HepG2 (cell line): ENCODE measurements around the gene RPL22L1. TPM values are rescaled to one million over a fixed set of nuclear protein-coding genes. Genes with fewer than 3 reads are reported as not detected.

Experiments
- CENPX ChIP-seq: sonication (generic); formaldehyde crosslinking; IDR thresholded peaks from 2 replicates; pipeline ENCODE4 v1.9.0; 2021; ENCODE audit warnings: mild to moderate bottlenecking, missing genetic modification reagents, moderate library complexity
- FOSL2 ChIP-seq: sonication (generic); formaldehyde crosslinking; IDR thresholded peaks from 2 replicates; pipeline ENCODE4 v1.4.0; 2020; ENCODE audit warnings: missing genetic modification reagents
- IRF1 ChIP-seq: sonication (generic); formaldehyde crosslinking; IDR thresholded peaks from 2 replicates; pipeline ENCODE4 v1.4.0; 2020; ENCODE audit warnings: low read depth, mild to moderate bottlenecking, missing genetic modification reagents
- KLF11 ChIP-seq: IDR thresholded peaks from 2 replicates; pipeline ENCODE4 v1.6.1; 2016; ENCODE audit warnings: missing compliant biosample characterization
- MEIS2 ChIP-seq: sonication (generic); formaldehyde crosslinking; IDR thresholded peaks from 2 replicates; pipeline ENCODE4 v1.9.0; 2021; ENCODE audit warnings: mild to moderate bottlenecking, missing genetic modification reagents
- RELA ChIP-seq: sonication (generic); formaldehyde crosslinking; IDR thresholded peaks from 2 replicates; pipeline ENCODE4 v1.4.0; 2020; ENCODE audit warnings: missing genetic modification reagents
- RFXAP ChIP-seq: sonication (generic); formaldehyde crosslinking; IDR thresholded peaks from 2 replicates; pipeline ENCODE4 v1.4.0; 2020; ENCODE audit warnings: missing genetic modification reagents, borderline replicate concordance
- RNF2 ChIP-seq: fragments of 450-650 bp; conservative IDR thresholded peaks from 2 replicates; pipeline ENCODE4 v1.6.1; 2016; ENCODE audit warnings: low read depth
- SNRNP70 ChIP-seq: fragments of 200-400 bp; formaldehyde crosslinking; IDR thresholded peaks from 2 replicates; pipeline ENCODE4 v1.6.1; 2017; ENCODE audit warnings: mild to moderate bottlenecking, low read depth, low read length, moderate library complexity
- TFDP2 ChIP-seq: sonication (generic); formaldehyde crosslinking; IDR thresholded peaks from 2 replicates; pipeline ENCODE4 v1.4.0; 2020; ENCODE audit warnings: missing genetic modification reagents
- XRCC5 ChIP-seq: fragments of 200-400 bp; formaldehyde crosslinking; optimal IDR thresholded peaks from 2 replicates; pipeline ENCODE3; 2017; ENCODE audit warnings: mild to moderate bottlenecking, low read length
- ZFP62 ChIP-seq: sonication (generic); formaldehyde crosslinking; IDR thresholded peaks from 2 replicates; pipeline ENCODE4 v1.4.0; 2020; ENCODE audit warnings: missing genetic modification reagents
- ZNF207 ChIP-seq: fragments of 450-650 bp; IDR thresholded peaks from 2 replicates; pipeline ENCODE4 v1.6.1; 2016; ENCODE audit warnings: antibody characterized with exemption, borderline replicate concordance
- ZNF460 ChIP-seq: sonication (generic); formaldehyde crosslinking; IDR thresholded peaks from 2 replicates; pipeline ENCODE4 v1.5.1; 2020; ENCODE audit warnings: missing genetic modification reagents, mild to moderate bottlenecking, borderline replicate concordance
- ZNF503 ChIP-seq: sonication (generic); formaldehyde crosslinking; IDR thresholded peaks from 2 replicates; pipeline ENCODE4 v1.4.0; 2020; ENCODE audit warnings: missing genetic modification reagents
- ZNF543 ChIP-seq: sonication (generic); formaldehyde crosslinking; IDR thresholded peaks from 2 replicates; pipeline ENCODE4 v1.4.0; 2020; ENCODE audit warnings: mild to moderate bottlenecking, missing genetic modification reagents
- ZNF672 ChIP-seq: sonication (generic); formaldehyde crosslinking; IDR thresholded peaks from 2 replicates; pipeline ENCODE4 v1.8.1; 2022; ENCODE audit warnings: missing genetic modification reagents
- ZNF768 ChIP-seq: sonication (generic); formaldehyde crosslinking; IDR thresholded peaks from 2 replicates; pipeline ENCODE4 v1.4.0; 2020; ENCODE audit warnings: missing genetic modification reagents
- ZNF780A ChIP-seq: sonication (generic); formaldehyde crosslinking; IDR thresholded peaks from 2 replicates; pipeline ENCODE4 v1.8.0; 2022; ENCODE audit warnings: mild to moderate bottlenecking, missing genetic modification reagents, moderate library complexity
- ZNF784 ChIP-seq: sonication (generic); formaldehyde crosslinking; IDR thresholded peaks from 2 replicates; pipeline ENCODE4 v1.5.1; 2020; ENCODE audit warnings: missing genetic modification reagents, mild to moderate bottlenecking, borderline replicate concordance
- ZNF788 ChIP-seq: sonication (generic); formaldehyde crosslinking; IDR thresholded peaks from 2 replicates; pipeline ENCODE4 v1.5.0; 2020; ENCODE audit warnings: mild to moderate bottlenecking, missing genetic modification reagents, borderline replicate concordance
- polyA plus RNA-seq, 8 experiments: library from polyadenylated mRNA; depleted of rRNA in 3 of 8; stranded (reverse) in 7 of 8; unstranded in 1 of 8; fragments of >200 nt; fragmentation: Illumina TruSeq in 4 of 8; extraction: Trizol in 4 of 8; gene quantifications; 2 replicates each; pipeline versions ENCODE4 v1.2.1 to v1.2.3, GENCODE V29; 2011 to 2016; ENCODE audit warnings: low read depth in 4 of 8, missing spikeins in 1 of 8, mixed read lengths in 1 of 8; ENCODE audit not compliant: insufficient read depth in 1 of 8
- total RNA-seq, 5 experiments: library from RNA; depleted of rRNA; stranded (reverse); fragments of >200 nt; fragmentation: Illumina TruSeq; extraction: Trizol; gene quantifications; 2 replicates each; pipeline ENCODE4 v1.2.3, GENCODE V29; 2016; ENCODE audit warnings: low read depth in 1 of 5

The RPL22L1 gene
- total and polyA plus RNA-seq, 2 of the 13 experiments (the other 11 are each of a cell fraction or from before 2014, with no cell fraction given): 42.7 to 152 TPM

- no peak for TF ChIP-seq IRF1 (CRISPR knock-in tag)
- TF ChIP-seq ZNF768 (CRISPR knock-in tag): peak; percentile 44; the same call in 1 of the 2 replicates
- TF ChIP-seq FOSL2 (CRISPR knock-in tag): peak; percentile 65
- TF ChIP-seq ZNF543: peak; percentile 76; the same call in 1 of the 2 replicates
- no peak for TF ChIP-seq ZNF503
- TF ChIP-seq RNF2: peak; percentile 55; the same call in 1 of the 2 replicates
- 0 out of 2 replicates have a peak, but pooled peaks have one; percentile 20 for TF ChIP-seq MEIS2 (CRISPR knock-in tag)
- peak; percentile 48 for TF ChIP-seq XRCC5
- TF ChIP-seq ZNF672 (CRISPR knock-in tag): no peak
- no peak for TF ChIP-seq ZNF207
- no peak for TF ChIP-seq ZNF460 (CRISPR knock-in tag)
- no peak for TF ChIP-seq ZFP62
- peak; percentile 83; the same call in 1 of the 2 replicates for TF ChIP-seq KLF11 (CRISPR knock-in tag)
- peak; percentile 86 for TF ChIP-seq TFDP2 (CRISPR knock-in tag)
- TF ChIP-seq RFXAP (CRISPR knock-in tag): peak; percentile 61; the same call in 1 of the 2 replicates
- TF ChIP-seq ZNF788 (CRISPR knock-in tag): peak; percentile 85; the same call in 1 of the 2 replicates
- no peak for TF ChIP-seq RELA (CRISPR knock-in tag)
- no peak for TF ChIP-seq CENPX (CRISPR knock-in tag)
- TF ChIP-seq ZNF780A (CRISPR knock-in tag): no peak
- TF ChIP-seq SNRNP70: no peak
- no peak for TF ChIP-seq ZNF784
Observed at GRCh38 chr3:170869645-170870593, at the start of gene RPL22L1 (continued).
